Fibroblast of lung (primary cell): ENCODE measurements around the gene CARMIL1. TPM values are rescaled to one million over a fixed set of nuclear protein-coding genes. Genes with fewer than 3 reads are reported as not detected.

Experiments
- DNase-seq, 2 donors: peaks; one replicate each; pipeline versions ENCODE4 v3.0.0 to v3.0.0-alpha.2; 2010; ENCODE audit warnings: low read depth in 2 of 2
- H2AFZ ChIP-seq: 2 replicates; pipeline ENCODE4 v1.5.1; 2012; ENCODE audit warnings: low read length, control low read depth, inconsistent platforms
- H3K27ac ChIP-seq: 2 replicates; pipeline ENCODE4 v1.5.1; 2011; ENCODE audit warnings: low read length, control low read depth; ENCODE audit not compliant: insufficient read depth
- H3K27me3 ChIP-seq: 2 replicates; pipeline ENCODE4 v1.5.1; 2011; ENCODE audit warnings: mild to moderate bottlenecking, low read length; ENCODE audit not compliant: control insufficient read depth, insufficient read depth
- H3K36me3 ChIP-seq: 2 replicates; pipeline ENCODE4 v1.5.1; 2011; ENCODE audit warnings: low read length; ENCODE audit not compliant: control insufficient read depth, insufficient read depth
- H3K4me1 ChIP-seq: 2 replicates; pipeline ENCODE4 v1.5.1; 2011; ENCODE audit warnings: low read length; ENCODE audit not compliant: control insufficient read depth, insufficient read depth; ENCODE audit errors: extremely low read depth
- H3K4me2 ChIP-seq: 2 replicates; pipeline ENCODE4 v1.5.1; 2011; ENCODE audit warnings: low read length, control low read depth; ENCODE audit not compliant: insufficient read depth; ENCODE audit errors: extremely low read depth
- H3K4me3 ChIP-seq, 4 experiments: fragments of 200-600 bp in 1 of 4; sonication (generic) in 1 of 4; replicated peaks in 1 of 4; 2 replicates each; pipeline ENCODE4 v1.5.1; 2011 to 2016; ENCODE audit warnings: low read length in 4 of 4, low read depth in 3 of 4, mild to moderate bottlenecking in 3 of 4, control low read depth in 2 of 4, inconsistent platforms in 1 of 4, mixed read lengths in 1 of 4; ENCODE audit not compliant: insufficient read depth in 1 of 4; ENCODE audit errors: control extremely low read depth in 1 of 4
- H3K79me2 ChIP-seq: 2 replicates; pipeline ENCODE4 v1.5.1; 2012; ENCODE audit warnings: mild to moderate bottlenecking, low read length, inconsistent platforms; ENCODE audit not compliant: control insufficient read depth, insufficient read depth
- H3K9ac ChIP-seq: 2 replicates; pipeline ENCODE4 v1.5.1; 2011; ENCODE audit warnings: mild to moderate bottlenecking, low read length, control low read depth; ENCODE audit not compliant: insufficient read depth
- H3K9me3 ChIP-seq: 2 replicates; pipeline ENCODE4 v1.5.1; 2012; ENCODE audit warnings: low read depth, low read length; ENCODE audit not compliant: control insufficient read depth, insufficient read depth
- H4K20me1 ChIP-seq: 2 replicates; pipeline ENCODE4 v1.5.1; 2011; ENCODE audit warnings: low read length; ENCODE audit not compliant: control insufficient read depth, insufficient read depth; ENCODE audit errors: extremely low read depth
- CTCF ChIP-seq, 2 donors: IDR thresholded peaks in 1 of 2; conservative IDR thresholded peaks in 1 of 2; 1 replicate in 1 of 2; 2 replicates in 1 of 2; pipeline ENCODE4 v1.5.1; 2011 to 2012; ENCODE audit warnings: low read length in 2 of 2, control low read depth in 1 of 2, inconsistent platforms in 1 of 2, low read depth in 1 of 2, mild to moderate bottlenecking in 1 of 2
- EZH2 ChIP-seq: IDR thresholded peaks from 2 replicates; pipeline ENCODE4 v1.5.1; 2012; ENCODE audit warnings: low read length, control low read depth, mild to moderate bottlenecking; ENCODE audit errors: missing control alignments
- polyA plus RNA-seq, 2 donors: library from polyadenylated mRNA; depleted of rRNA in 1 of 2; stranded (reverse) in 1 of 2; unstranded in 1 of 2; fragments of >200 nt; gene quantifications; 2 replicates each; pipeline ENCODE4 v1.2.1, GENCODE V29; 2011 to 2012; ENCODE audit warnings: missing spikeins in 1 of 2
- total RNA-seq: library from RNA; depleted of rRNA; stranded (reverse); fragments of >200 nt; gene quantifications from 2 replicates; pipeline ENCODE4 v1.2.1, GENCODE V29; 2014

CARMIL1 gene
- total and polyA plus RNA-seq, 2 donors (not counting 1 experiment from before 2014, with no cell fraction given) = 10.2 to 12.5 TPM

- DNase-seq = no peak
- TF ChIP-seq CTCF (conservative IDR thresholded peaks at IDR 0.05 in 1 of 2, IDR thresholded peaks at IDR 0.05 in 1 of 2; ENCODE audit: low read depth in 1 of 2, low read length in 2 of 2) (no peak), EZH2 (no peak)
- H3K4me1 ChIP-seq = no peaks in the 10 kb centered on the region
- no peak overlapping the region for H3K27ac ChIP-seq
- H3K27me3 ChIP-seq = no peaks in the 10 kb centered on the region
- no peak overlapping the region for H3K4me2 ChIP-seq
- no peaks in the 10 kb centered on the region for H4K20me1 ChIP-seq
- no peak overlapping the region for H3K9ac ChIP-seq
- no peaks in the 10 kb centered on the region for H3K36me3 ChIP-seq
- no peaks in the 10 kb centered on the region for H3K79me2 ChIP-seq
- no peak overlapping the region for H2AFZ ChIP-seq
- no peak overlapping the region for H3K4me3 ChIP-seq
- H3K9me3 ChIP-seq = no peaks in the 10 kb centered on the region
Observed at GRCh38 chr6:25541228-25541627, 262.1 kb downstream of the CARMIL1 start.

- Histone ChIP-seq H3K79me2 (no peaks in the 10 kb centered on the region), H2AFZ (no peak overlapping the region), H4K20me1 (no peaks in the 10 kb centered on the region), H3K9ac (no peak overlapping the region), H3K9me3 (no peaks in the 10 kb centered on the region), H3K4me2 (no peak overlapping the region), H3K4me3 (no peak overlapping the region), H3K27ac (no peak overlapping the region), H3K27me3 (no peaks in the 10 kb centered on the region), H3K4me1 (no peaks in the 10 kb centered on the region), H3K36me3 (no peaks in the 10 kb centered on the region)
- TF ChIP-seq CTCF (conservative IDR thresholded peaks at IDR 0.05 in 1 of 2, IDR thresholded peaks at IDR 0.05 in 1 of 2; ENCODE audit: low read depth in 1 of 2, low read length in 2 of 2) (no peak), EZH2 (no peak)
- DNase-seq = no peak
Observed at GRCh38 chr6:25542984-25543910, 264.1 kb downstream of the CARMIL1 start.

- no peaks in the 10 kb centered on the region for H3K27me3 ChIP-seq
- H3K9me3 ChIP-seq = no peaks in the 10 kb centered on the region
- TF ChIP-seq CTCF (conservative IDR thresholded peaks at IDR 0.05 in 1 of 2, IDR thresholded peaks at IDR 0.05 in 1 of 2; ENCODE audit: low read depth in 1 of 2, low read length in 2 of 2) (no peak), EZH2 (no peak)
- no peak overlapping the region for H3K4me3 ChIP-seq
- H3K9ac ChIP-seq = no peak overlapping the region
- DNase-seq = no peak
- H4K20me1 ChIP-seq = no peaks in the 10 kb centered on the region
- no peaks in the 10 kb centered on the region for H3K36me3 ChIP-seq
- H3K27ac ChIP-seq = no peak overlapping the region
- no peak overlapping the region for H3K4me2 ChIP-seq
- H3K79me2 ChIP-seq = no peaks in the 10 kb centered on the region
- no peak overlapping the region for H2AFZ ChIP-seq
- H3K4me1 ChIP-seq = no peaks in the 10 kb centered on the region
Observed at GRCh38 chr6:25544833-25545232, 265.7 kb downstream of the CARMIL1 start.
